Occipital lobe (tissue), 2 donors: ENCODE measurements around the gene CCHCR1. TPM values are rescaled to one million over a fixed set of nuclear protein-coding genes. Genes with fewer than 3 reads are reported as not detected.
"Not testable (repeated sequence)": the region's sequence is repeated elsewhere in the genome, so short reads cannot be mapped to it uniquely, and the experiment has no call there.

ENCODE experiments used
- DNase-seq: peaks from one replicate; lab custom pipeline; 2025; lab: John Stamatoyannopoulos, UW
- total RNA-seq: library from RNA; depleted of rRNA; stranded (reverse); fragments of >200 nt; gene quantifications from one replicate; pipeline ENCODE4 v1.2.3, GENCODE V29; 2014

Gene CCHCR1
- total RNA-seq, 1 donor from 2014 or later, result 7.6 TPM

- DNase-seq, result not testable (repeated sequence)
Observed at GRCh38 chr6:31183859-31184258, 26.3 kb upstream of the CCHCR1 start.

- not testable (repeated sequence) for DNase-seq
Observed at GRCh38 chr6:31183287-31183686, 25.7 kb upstream of the CCHCR1 start.

- peak; percentile 40 for DNase-seq
Observed at GRCh38 chr6:31180500-31180899, 22.9 kb upstream of the CCHCR1 start.

GRCh38 chr6:31179896-31180295 lies 22.3 kb upstream of the CCHCR1 start:
- no peak for DNase-seq

GRCh38 chr6:31179042-31179386 lies 21.4 kb upstream of the CCHCR1 start:
- no peak for DNase-seq

GRCh38 chr6:31178143-31179041 lies 20.8 kb upstream of the CCHCR1 start:
- DNase-seq, result no peak

- no peak for DNase-seq
Observed at GRCh38 chr6:31175971-31176370, 18.4 kb upstream of the CCHCR1 start.

- no peak for DNase-seq
Observed at GRCh38 chr6:31174378-31174777, 16.8 kb upstream of the CCHCR1 start.

- DNase-seq, result no peak
Observed at GRCh38 chr6:31173406-31173805, 15.8 kb upstream of the CCHCR1 start.

- DNase-seq, result no peak
Observed at GRCh38 chr6:31172973-31173384, 15.4 kb upstream of the CCHCR1 start.

- no peak for DNase-seq
Observed at GRCh38 chr6:31171931-31172905, 14.6 kb upstream of the CCHCR1 start.

GRCh38 chr6:31170987-31171671 lies 13.5 kb upstream of the CCHCR1 start:
- DNase-seq, result no peak

GRCh38 chr6:31170600-31170881 lies 12.9 kb upstream of the CCHCR1 start, which contains the start of gene POU5F1:
Gene POU5F1 (minus strand): TSS chr6:31170682. CDS start chr6:31170620, 62 bp downstream.
- DNase-seq, result no peak

- DNase-seq, result not testable (repeated sequence)
Observed at GRCh38 chr6:31169858-31170599, 12.4 kb upstream of the CCHCR1 start.

- DNase-seq, result no peak
Observed at GRCh38 chr6:31169123-31169857, 11.7 kb upstream of the CCHCR1 start.

- no peak for DNase-seq
Observed at GRCh38 chr6:31168606-31169005, 11.0 kb upstream of the CCHCR1 start.

GRCh38 chr6:31165986-31166385 lies 8.4 kb upstream of the CCHCR1 start:
- no peak for DNase-seq

GRCh38 chr6:31165064-31165832 lies 7.6 kb upstream of the CCHCR1 start:
- not testable (repeated sequence) for DNase-seq

GRCh38 chr6:31164475-31165063 lies 7.0 kb upstream of the CCHCR1 start:
- not testable (repeated sequence) for DNase-seq
